Mesenchymal stem cell (in vitro differentiated cells and primary cell): Measurements from ENCODE around the gene GAS7.

Experiments
- DNase-seq: peaks from one replicate; pipeline ENCODE4 v3.0.0-alpha.2; 2013
- H2AFZ ChIP-seq: one replicate; pipeline ENCODE4 v1.6.1; 2013; ENCODE audit warnings: low read depth, mild to moderate bottlenecking, control low read depth, inconsistent platforms, low read length, moderate library complexity
- H2AK5ac ChIP-seq: 2 replicates; pipeline ENCODE4 v1.6.1; 2013; ENCODE audit warnings: low read length, moderate library complexity, mild to moderate bottlenecking, inconsistent platforms; ENCODE audit not compliant: severe bottlenecking
- H2BK120ac ChIP-seq: one replicate; pipeline ENCODE4 v1.6.1; 2013; ENCODE audit warnings: low read depth, mild to moderate bottlenecking, inconsistent platforms, low read length, moderate library complexity
- H2BK12ac ChIP-seq, 2 experiments: one replicate each; pipeline ENCODE4 v1.6.1; 2013; ENCODE audit warnings: inconsistent platforms in 2 of 2, low read length in 2 of 2, mild to moderate bottlenecking in 2 of 2, moderate library complexity in 2 of 2, control low read depth in 1 of 2
- H2BK15ac ChIP-seq: one replicate; pipeline ENCODE4 v1.6.1; 2013; ENCODE audit warnings: mild to moderate bottlenecking, low read depth, inconsistent platforms; ENCODE audit not compliant: poor library complexity, severe bottlenecking
- H2BK5ac ChIP-seq: 2 replicates; pipeline ENCODE4 v1.6.1; 2013; ENCODE audit warnings: low read depth, mild to moderate bottlenecking, low read length, control low read depth, inconsistent platforms; ENCODE audit not compliant: poor library complexity, severe bottlenecking
- H3K14ac ChIP-seq, 2 experiments: one replicate each; pipeline ENCODE4 v1.6.1; 2013; ENCODE audit warnings: inconsistent platforms in 2 of 2, low read length in 2 of 2, control low read depth in 1 of 2, mild to moderate bottlenecking in 1 of 2, moderate library complexity in 1 of 2
- H3K18ac ChIP-seq, 2 experiments: one replicate each; pipeline ENCODE4 v1.6.1; 2013; ENCODE audit warnings: inconsistent platforms in 2 of 2, low read length in 2 of 2, control low read depth in 1 of 2, low read depth in 1 of 2, mild to moderate bottlenecking in 1 of 2
- H3K23ac ChIP-seq, 2 experiments: one replicate each; pipeline ENCODE4 v1.6.1; 2013; ENCODE audit warnings: inconsistent platforms in 2 of 2, low read length in 2 of 2, mild to moderate bottlenecking in 2 of 2, moderate library complexity in 2 of 2, control low read depth in 1 of 2
- H3K27ac ChIP-seq: 2 replicates; pipeline ENCODE4 v1.5.1; 2013; ENCODE audit warnings: mild to moderate bottlenecking, moderate library complexity, low read length, control low read depth, inconsistent platforms; ENCODE audit not compliant: poor library complexity, severe bottlenecking
- H3K27me3 ChIP-seq, 2 experiments: 2 replicates each; pipeline versions ENCODE4 v1.6.1 to v1.7.0; 2013; ENCODE audit warnings: low read length in 2 of 2, mild to moderate bottlenecking in 2 of 2, moderate library complexity in 2 of 2, control low read depth in 1 of 2, inconsistent platforms in 1 of 2; ENCODE audit not compliant: control insufficient read depth in 1 of 2, insufficient read depth in 1 of 2
- H3K36me3 ChIP-seq, 2 experiments: 2 replicates each; pipeline versions ENCODE4 v1.6.1 to v1.7.0; 2013; ENCODE audit warnings: low read length in 2 of 2, control low read depth in 1 of 2, inconsistent platforms in 1 of 2, low read depth in 1 of 2, mild to moderate bottlenecking in 1 of 2; ENCODE audit not compliant: insufficient read depth in 2 of 2, control insufficient read depth in 1 of 2
- H3K4ac ChIP-seq, 2 experiments: one replicate each; pipeline ENCODE4 v1.6.1; 2013; ENCODE audit warnings: inconsistent platforms in 2 of 2, low read length in 2 of 2, mild to moderate bottlenecking in 2 of 2, moderate library complexity in 2 of 2, control low read depth in 1 of 2, low read depth in 1 of 2
- H3K4me1 ChIP-seq: 2 replicates; pipeline ENCODE4 v1.6.1; 2013; ENCODE audit warnings: low read depth, low read length, control low read depth; ENCODE audit not compliant: control insufficient read depth, insufficient read depth
- H3K4me2 ChIP-seq: 2 replicates; pipeline ENCODE4 v1.6.1; 2013; ENCODE audit warnings: low read length, mild to moderate bottlenecking, inconsistent platforms; ENCODE audit not compliant: poor library complexity, severe bottlenecking
- H3K4me3 ChIP-seq, 2 experiments: 2 replicates each; pipeline versions ENCODE4 v1.5.1 to v1.7.0; 2013; ENCODE audit warnings: low read length in 2 of 2, mild to moderate bottlenecking in 2 of 2, control low read depth in 1 of 2, low read depth in 1 of 2; ENCODE audit not compliant: insufficient read depth in 1 of 2
- H3K79me1 ChIP-seq: replicated peaks from 2 replicates; pipeline ENCODE4 v1.6.1; 2013; ENCODE audit warnings: mild to moderate bottlenecking, control low read depth, low read length, inconsistent platforms; ENCODE audit not compliant: poor library complexity, severe bottlenecking
- H3K9ac ChIP-seq: 2 replicates; pipeline ENCODE4 v1.7.0; 2013; ENCODE audit warnings: mild to moderate bottlenecking, low read length, moderate library complexity
- H3K9me3 ChIP-seq: 2 replicates; pipeline ENCODE4 v1.7.0; 2013; ENCODE audit warnings: mild to moderate bottlenecking, low read length; ENCODE audit not compliant: control insufficient read depth
- H4K8ac ChIP-seq: one replicate; pipeline ENCODE4 v1.6.1; 2013; ENCODE audit warnings: inconsistent platforms, mild to moderate bottlenecking, low read length, moderate library complexity
- H4K91ac ChIP-seq: one replicate; pipeline ENCODE4 v1.6.1; 2013; ENCODE audit warnings: mild to moderate bottlenecking, low read length, inconsistent platforms
- WGBS: methylation state at CpG from one replicate; pipeline ENCODE4 v1.1.7; 2013; ENCODE audit warnings: mixed read lengths; 5-methylcytosine and 5-hydroxymethylcytosine counted together

The GAS7 gene

GRCh38 chr17:9900784-9901183 is 297.6 kb downstream of the GAS7 start:
- Histone ChIP-seq H2BK15ac (no peak overlapping the region), H2AK5ac (no peak overlapping the region), H3K36me3 (no peaks in the 10 kb centered on the region), H3K9ac (peak overlapping the region; percentile 86), H3K79me1 (no peaks in the 10 kb centered on the region), H2BK12ac (no peak overlapping the region), H2BK5ac (no peak overlapping the region), H3K4me2 (no peak overlapping the region), H3K4me3 (peak overlapping the region in 1 of 2 experiments; percentile 67), H2AFZ (no peak overlapping the region), H2BK120ac (no peak overlapping the region), H4K91ac (no peak overlapping the region), H3K27me3 (peaks cover 0 to 6% of the 10 kb centered on the region in 2 experiments), H3K4ac (no peak overlapping the region), H3K27ac (peak overlapping the region; percentile 32), H4K8ac (no peak overlapping the region), H3K9me3 (no peaks in the 10 kb centered on the region), H3K18ac (no peak overlapping the region), H3K14ac (no peak overlapping the region), H3K23ac (no peak overlapping the region), H3K4me1 (peaks cover 10% of the 10 kb centered on the region)
- DNase-seq = peak; percentile 83
- 12% methylated on average over 8 of the region's 8 CpGs for WGBS

GRCh38 chr17:9900044-9900594 is 298.3 kb downstream of the GAS7 start:
- H3K4me2 ChIP-seq = no peak overlapping the region
- H2BK12ac ChIP-seq = peak overlapping the region; percentile 85 to 91
- WGBS = 49% methylated on average over 8 of the region's 8 CpGs
- peak overlapping the region; percentile 7 for H2AFZ ChIP-seq
- H3K4me3 ChIP-seq = peak overlapping the region in 1 of 2 experiments; percentile 67
- H4K8ac ChIP-seq = peak overlapping the region; percentile 98
- peak overlapping the region; percentile 86 for H3K9ac ChIP-seq
- peaks cover 0 to 7% of the 10 kb centered on the region in 2 experiments for H3K27me3 ChIP-seq
- H2BK15ac ChIP-seq = peak overlapping the region; percentile 85
- no peaks in the 10 kb centered on the region for H3K79me1 ChIP-seq
- no peak overlapping the region for H2BK5ac ChIP-seq
- no peak overlapping the region for H2AK5ac ChIP-seq
- H3K18ac ChIP-seq = peak overlapping the region; percentile 62 to 69
- no peak overlapping the region for H3K23ac ChIP-seq
- peak; percentile 39 for DNase-seq
- no peaks in the 10 kb centered on the region for H3K36me3 ChIP-seq
- peaks cover 10% of the 10 kb centered on the region for H3K4me1 ChIP-seq
- peak overlapping the region; percentile 97 for H4K91ac ChIP-seq
- H3K9me3 ChIP-seq = no peaks in the 10 kb centered on the region
- peak overlapping the region; percentile 83 for H2BK120ac ChIP-seq
- H3K4ac ChIP-seq = peak overlapping the region; percentile 29 to 74
- peak overlapping the region in 1 of 2 experiments; percentile 5 for H3K14ac ChIP-seq
- H3K27ac ChIP-seq = peak overlapping the region; percentile 32

- no peaks in the 10 kb centered on the region for H3K79me1 ChIP-seq
- no peak overlapping the region for H2AFZ ChIP-seq
- peak overlapping the region; percentile 28 for H2AK5ac ChIP-seq
- peak overlapping the region in 1 of 2 experiments; percentile 30 for H3K4ac ChIP-seq
- H4K8ac ChIP-seq = no peak overlapping the region
- peaks cover 0 to 13% of the 10 kb centered on the region in 2 experiments for H3K27me3 ChIP-seq
- H3K9ac ChIP-seq = no peak overlapping the region
- H2BK12ac ChIP-seq = peak overlapping the region in 1 of 2 experiments; percentile 61
- no peak overlapping the region for H3K27ac ChIP-seq
- H3K9me3 ChIP-seq = no peaks in the 10 kb centered on the region
- peak overlapping the region; percentile 76 for H4K91ac ChIP-seq
- WGBS = 87% methylated on average over 21 of the region's 21 CpGs
- H3K14ac ChIP-seq = no peak overlapping the region
- H2BK120ac ChIP-seq = no peak overlapping the region
- H3K4me3 ChIP-seq = no peak overlapping the region
- no peak overlapping the region for H2BK15ac ChIP-seq
- H3K18ac ChIP-seq = peak overlapping the region in 1 of 2 experiments; percentile 42
- peaks cover 10% of the 10 kb centered on the region for H3K4me1 ChIP-seq
- no peak overlapping the region for H3K23ac ChIP-seq
- no peak overlapping the region for H2BK5ac ChIP-seq
- no peak for DNase-seq
- no peak overlapping the region for H3K4me2 ChIP-seq
- H3K36me3 ChIP-seq = no peaks in the 10 kb centered on the region
Measured at GRCh38 chr17:9899280-9900043, 298.9 kb downstream of the GAS7 start.

GRCh38 chr17:9898812-9899211 is 299.6 kb downstream of the GAS7 start:
- no peak overlapping the region for H2BK5ac ChIP-seq
- no peak overlapping the region for H3K4me2 ChIP-seq
- 96% methylated on average over 8 of the region's 8 CpGs for WGBS
- H4K91ac ChIP-seq = no peak overlapping the region
- no peaks in the 10 kb centered on the region for H3K36me3 ChIP-seq
- DNase-seq = no peak
- H3K27ac ChIP-seq = no peak overlapping the region
- no peak overlapping the region for H4K8ac ChIP-seq
- H3K23ac ChIP-seq = no peak overlapping the region
- no peak overlapping the region for H2BK15ac ChIP-seq
- H3K4me1 ChIP-seq = peaks cover 10% of the 10 kb centered on the region
- H3K9me3 ChIP-seq = no peaks in the 10 kb centered on the region
- peak overlapping the region in 1 of 2 experiments; percentile 36 for H3K14ac ChIP-seq
- no peak overlapping the region for H2AK5ac ChIP-seq
- H2BK12ac ChIP-seq = peak overlapping the region in 1 of 2 experiments; percentile 15
- H3K18ac ChIP-seq = no peak overlapping the region
- peak overlapping the region in 1 of 2 experiments; percentile 3 for H3K4ac ChIP-seq
- H3K27me3 ChIP-seq = peaks cover 0 to 14% of the 10 kb centered on the region in 2 experiments
- H3K4me3 ChIP-seq = no peak overlapping the region
- no peak overlapping the region for H3K9ac ChIP-seq
- H3K79me1 ChIP-seq = no peaks in the 10 kb centered on the region
- no peak overlapping the region for H2AFZ ChIP-seq
- H2BK120ac ChIP-seq = no peak overlapping the region
